Measurements from ENCODE around the gene FGD4. TPM values are rescaled to one million over a fixed set of nuclear protein-coding genes. Genes with fewer than 3 reads are reported as not detected.

FGD4 gene
- total RNA-seq, 4 donors from 2014 or later, result 85.8 to 135 (median 123) TPM

GRCh38 chr12:32366714-32367113 lies 32.6 kb upstream of the FGD4 start:
- Histone ChIP-seq H3K9me3 (no peaks in the 10 kb centered on the region), H3K27ac (no peak overlapping the region), H3K27me3 (no peaks in the 10 kb centered on the region), H3K4me1 (peaks cover 0 to 4% (median 0%) of the 10 kb centered on the region in 4 donors), H3K36me3 (no peaks in the 10 kb centered on the region), H3K4me3 (no peak overlapping the region)
- TF ChIP-seq CTCF (IDR thresholded peaks at IDR 0.05) (no peak), POLR2A (IDR thresholded peaks at IDR 0.05) (no peak)
- no peak for DNase-seq

- Histone ChIP-seq H3K27ac (no peak overlapping the region), H3K27me3 (no peaks in the 10 kb centered on the region), H3K9me3 (no peaks in the 10 kb centered on the region), H3K4me3 (no peak overlapping the region), H3K4me1 (peaks cover 0 to 4% (median 0%) of the 10 kb centered on the region in 4 donors), H3K36me3 (no peaks in the 10 kb centered on the region)
- DNase-seq, result no peak
- TF ChIP-seq POLR2A (IDR thresholded peaks at IDR 0.05) (no peak), CTCF (IDR thresholded peaks at IDR 0.05) (no peak)
Observed at GRCh38 chr12:32367381-32367780, 32.0 kb upstream of the FGD4 start.

GRCh38 chr12:32369202-32369601 lies 30.2 kb upstream of the FGD4 start:
- Histone ChIP-seq H3K4me3 (no peak overlapping the region), H3K27ac (no peak overlapping the region), H3K36me3 (no peaks in the 10 kb centered on the region), H3K27me3 (no peaks in the 10 kb centered on the region), H3K9me3 (no peaks in the 10 kb centered on the region), H3K4me1 (peaks cover 0 to 4% (median 0%) of the 10 kb centered on the region in 4 donors)
- TF ChIP-seq POLR2A (IDR thresholded peaks at IDR 0.05) (no peak), CTCF (IDR thresholded peaks at IDR 0.05) (no peak)
- no peak for DNase-seq

- TF ChIP-seq CTCF (IDR thresholded peaks at IDR 0.05) (no peak), POLR2A (IDR thresholded peaks at IDR 0.05) (no peak)
- no peaks in the 10 kb centered on the region for H3K27me3 ChIP-seq
- H3K4me1 ChIP-seq, result no peaks in the 10 kb centered on the region
- H3K27ac ChIP-seq, result no peak overlapping the region
- H3K9me3 ChIP-seq, result no peaks in the 10 kb centered on the region
- no peaks in the 10 kb centered on the region for H3K36me3 ChIP-seq
- no peak overlapping the region for H3K4me3 ChIP-seq
- no peak for DNase-seq
Observed at GRCh38 chr12:32377344-32378055, 21.9 kb upstream of the FGD4 start.

- H3K27ac ChIP-seq, result no peak overlapping the region
- H3K4me1 ChIP-seq, result no peaks in the 10 kb centered on the region
- no peaks in the 10 kb centered on the region for H3K9me3 ChIP-seq
- H3K36me3 ChIP-seq, result no peaks in the 10 kb centered on the region
- no peak for TF ChIP-seq CTCF (IDR thresholded peaks at IDR 0.05)
- no peak for TF ChIP-seq POLR2A (IDR thresholded peaks at IDR 0.05)
- H3K4me3 ChIP-seq, result no peak overlapping the region
- no peak for DNase-seq
- no peaks in the 10 kb centered on the region for H3K27me3 ChIP-seq
Observed at GRCh38 chr12:32379213-32379612, 20.1 kb upstream of the FGD4 start.
